Measurements from ENCODE around the gene MAG.

Gene MAG

GRCh38 chr19:35310331-35310730, 18.4 kb downstream of the MAG start:
- in situ Hi-C loops (cut with HindIII; ENCODE audit: low pct_ligation_motif_present, low sequenced_read_pairs): no loop called here
- DNase-seq: no peak
- no peak for TF ChIP-seq CTCF (IDR thresholded peaks at IDR 0.05; ENCODE audit: low read depth, low read length, missing control alignments)
- Histone ChIP-seq H3K4me3 (ENCODE audit: low read depth, low read length) (no peak overlapping the region), H3K27me3 (replicated peaks) (no peaks in the 10 kb centered on the region), H3K36me3 (replicated peaks) (no peaks in the 10 kb centered on the region), H3K27ac (no peak overlapping the region)

GRCh38 chr19:35310811-35311465, 19.0 kb downstream of the MAG start:
- no peak for TF ChIP-seq CTCF (IDR thresholded peaks at IDR 0.05; ENCODE audit: low read depth, low read length, missing control alignments)
- in situ Hi-C loops (cut with HindIII; ENCODE audit: low pct_ligation_motif_present, low sequenced_read_pairs): no loop called here
- Histone ChIP-seq H3K36me3 (replicated peaks) (no peaks in the 10 kb centered on the region), H3K27ac (no peak overlapping the region), H3K4me3 (ENCODE audit: low read depth, low read length) (no peak overlapping the region), H3K27me3 (replicated peaks) (no peaks in the 10 kb centered on the region)
- DNase-seq: no peak

- H3K36me3 ChIP-seq (replicated peaks): no peaks in the 10 kb centered on the region
- no peak overlapping the region for H3K4me3 ChIP-seq (ENCODE audit: low read depth, low read length)
- no peak for DNase-seq
- in situ Hi-C loops (cut with HindIII; ENCODE audit: low pct_ligation_motif_present, low sequenced_read_pairs): no loop called here
- no peaks in the 10 kb centered on the region for H3K27me3 ChIP-seq (replicated peaks)
- TF ChIP-seq CTCF (IDR thresholded peaks at IDR 0.05; ENCODE audit: low read depth, low read length, missing control alignments): no peak
- no peak overlapping the region for H3K27ac ChIP-seq
Observed at GRCh38 chr19:35311901-35312665, 20.1 kb downstream of the MAG start.

- H3K36me3 ChIP-seq (replicated peaks): no peaks in the 10 kb centered on the region
Observed at GRCh38 chr19:35313587-35313986, 21.6 kb downstream of the MAG start.

GRCh38 chr19:35314031-35314430, 22.1 kb downstream of the MAG start:
- no peaks in the 10 kb centered on the region for H3K27me3 ChIP-seq (replicated peaks)
- no peak overlapping the region for H3K4me3 ChIP-seq (ENCODE audit: low read depth, low read length)
- no peaks in the 10 kb centered on the region for H3K36me3 ChIP-seq (replicated peaks)
- no peak for DNase-seq
- in situ Hi-C loops (cut with HindIII; ENCODE audit: low pct_ligation_motif_present, low sequenced_read_pairs): no loop called here
- H3K27ac ChIP-seq: no peak overlapping the region
- no peak for TF ChIP-seq CTCF (IDR thresholded peaks at IDR 0.05; ENCODE audit: low read depth, low read length, missing control alignments)

More at GRCh38 chr19:35313587-35313986, 21.6 kb downstream of the MAG start:
- no peak for TF ChIP-seq CTCF (IDR thresholded peaks at IDR 0.05; ENCODE audit: low read depth, low read length, missing control alignments)
- no peaks in the 10 kb centered on the region for H3K27me3 ChIP-seq (replicated peaks)
- no peak for DNase-seq
- in situ Hi-C loops (cut with HindIII; ENCODE audit: low pct_ligation_motif_present, low sequenced_read_pairs): no loop called here
- no peak overlapping the region for H3K4me3 ChIP-seq (ENCODE audit: low read depth, low read length)
- H3K27ac ChIP-seq: no peak overlapping the region
